Neural progenitor cell (in vitro differentiated cells): Measurements from ENCODE around the gene TRIM27. TPM values are rescaled to one million over a fixed set of nuclear protein-coding genes. Genes with fewer than 3 reads are reported as not detected.
A peak's percentile ranks its signal among the peaks of the same experiment; 100 is the strongest.
"Not testable (repeated sequence)": the region's sequence is repeated elsewhere in the genome, so short reads cannot be mapped to it uniquely, and the experiment has no call there.

Experiments
- DNase-seq: peaks from one replicate; pipeline ENCODE4 v3.0.0-alpha.2; 2016; ENCODE audit warnings: low spot score
- H2AFZ ChIP-seq: fragments of 200-600 bp; sonication (generic); replicated peaks from 2 replicates; pipeline ENCODE4 v1.6.1; 2016; ENCODE audit warnings: antibody characterized with exemption
- H3F3A ChIP-seq: fragments of 200-600 bp; sonication (generic); 2 replicates; pipeline ENCODE4 v1.6.1; 2016; ENCODE audit warnings: antibody characterized with exemption, low read depth
- H3K27ac ChIP-seq: fragments of 200-600 bp; sonication (generic); 2 replicates; pipeline ENCODE4 v1.5.1; 2016; ENCODE audit warnings: mild to moderate bottlenecking
- H3K27me3 ChIP-seq: fragments of 200-600 bp; sonication (generic); 2 replicates; pipeline ENCODE4 v1.6.1; 2016; ENCODE audit warnings: mild to moderate bottlenecking, moderate library complexity
- H3K36me3 ChIP-seq: fragments of 200-600 bp; sonication (generic); 2 replicates; pipeline ENCODE4 v1.5.1; 2016
- H3K4me1 ChIP-seq: fragments of 200-600 bp; sonication (generic); 2 replicates; pipeline ENCODE4 v1.6.1; 2016; ENCODE audit warnings: mixed run types
- H3K4me2 ChIP-seq: fragments of 200-600 bp; sonication (generic); 2 replicates; pipeline ENCODE4 v1.6.1; 2016
- H3K4me3 ChIP-seq: fragments of 200-600 bp; sonication (generic); 2 replicates; pipeline ENCODE4 v1.5.1; 2016
- H3K79me2 ChIP-seq: fragments of 200-600 bp; sonication (generic); 2 replicates; pipeline ENCODE4 v1.6.1; 2016; ENCODE audit warnings: low read depth
- H3K9ac ChIP-seq: fragments of 200-600 bp; sonication (generic); 2 replicates; pipeline ENCODE4 v1.6.1; 2016
- H3K9me3 ChIP-seq: fragments of 200-600 bp; sonication (generic); 2 replicates; pipeline ENCODE4 v1.5.1; 2016; ENCODE audit warnings: low read depth
- H4K20me1 ChIP-seq: fragments of 200-600 bp; sonication (generic); 2 replicates; pipeline ENCODE4 v1.6.1; 2016; ENCODE audit warnings: low read depth
- H3K27ac Mint-ChIP-seq: 3 replicates; pipeline ENCODE4 v1.8.0; 2021; ENCODE audit warnings: mixed read lengths
- H3K27me3 Mint-ChIP-seq: 2 replicates; pipeline ENCODE4 v1.8.0; 2022; ENCODE audit warnings: low read depth, mild to moderate bottlenecking, inconsistent platforms, moderate library complexity, mixed read lengths; ENCODE audit not compliant: insufficient read depth
- H3K36me3 Mint-ChIP-seq: 3 replicates; pipeline ENCODE4 v1.8.0; 2021; ENCODE audit warnings: mixed read lengths
- H3K4me1 Mint-ChIP-seq: 3 replicates; pipeline ENCODE4 v1.8.0; 2021; ENCODE audit warnings: mixed read lengths
- H3K4me3 Mint-ChIP-seq: 3 replicates; pipeline ENCODE4 v1.8.0; 2021; ENCODE audit warnings: mild to moderate bottlenecking, moderate library complexity, mixed read lengths
- H3K9me3 Mint-ChIP-seq: 3 replicates; pipeline ENCODE4 v1.8.0; 2020; ENCODE audit warnings: mixed read lengths
- CTCF ChIP-seq: fragments of 200-600 bp; sonication (generic); IDR thresholded peaks from 2 replicates; pipeline ENCODE4 v1.5.1; 2017; ENCODE audit warnings: antibody characterized with exemption, mild to moderate bottlenecking
- EZH2 ChIP-seq: fragments of 200-600 bp; sonication (generic); IDR thresholded peaks from 2 replicates; pipeline ENCODE4 v1.6.1; 2017; ENCODE audit warnings: antibody characterized with exemption, mild to moderate bottlenecking, moderate library complexity
- EZH2phosphoT487 ChIP-seq: fragments of 200-600 bp; sonication (generic); IDR thresholded peaks from 2 replicates; pipeline ENCODE4 v1.6.1; 2017; ENCODE audit warnings: antibody characterized with exemption
- total RNA-seq: library from RNA; depleted of rRNA; stranded (reverse); fragments of >200 nt; gene quantifications from 2 replicates; pipeline ENCODE4 v1.2.3, GENCODE V29; 2015; ENCODE audit warnings: low replicate concordance

TRIM27 gene
- total RNA-seq, 1 donor from 2014 or later: 69.0 TPM

GRCh38 chr6:28876710-28877109 is 47.1 kb downstream of the TRIM27 start:
- peaks cover 15% of the 10 kb centered on the region for H3K27me3 Mint-ChIP-seq
- no peak overlapping the region for H3K9ac ChIP-seq
- H3K9me3 Mint-ChIP-seq: peaks cover 5% of the 10 kb centered on the region
- no peak overlapping the region for H3K27ac ChIP-seq
- H3K36me3 ChIP-seq: no peaks in the 10 kb centered on the region
- no peak for DNase-seq
- H3K4me3 ChIP-seq: no peak overlapping the region
- H3K4me1 ChIP-seq: no peaks in the 10 kb centered on the region
- H3F3A ChIP-seq: peaks cover 4% of the 10 kb centered on the region
- no peak overlapping the region for H2AFZ ChIP-seq
- no peak overlapping the region for H3K4me3 Mint-ChIP-seq
- H3K9me3 ChIP-seq: no peaks in the 10 kb centered on the region
- TF ChIP-seq CTCF (no peak), EZH2 (no peak), EZH2phosphoT487 (no peak)
- no peak overlapping the region for H3K27ac Mint-ChIP-seq
- H3K36me3 Mint-ChIP-seq: peaks cover 6% of the 10 kb centered on the region
- no peaks in the 10 kb centered on the region for H3K27me3 ChIP-seq
- H3K79me2 ChIP-seq: no peaks in the 10 kb centered on the region
- H3K4me2 ChIP-seq: no peak overlapping the region
- H4K20me1 ChIP-seq: no peaks in the 10 kb centered on the region
- H3K4me1 Mint-ChIP-seq: peaks cover 22% of the 10 kb centered on the region

GRCh38 chr6:28875191-28875747 is 48.5 kb downstream of the TRIM27 start:
- no peaks in the 10 kb centered on the region for H3K27me3 ChIP-seq
- TF ChIP-seq EZH2phosphoT487: no peak
- no peak for TF ChIP-seq EZH2
- TF ChIP-seq CTCF: no peak
- Mint-ChIP-seq H3K36me3 (no peaks in the 10 kb centered on the region), H3K9me3 (peaks cover 2% of the 10 kb centered on the region), H3K4me3 (no peak overlapping the region), H3K4me1 (peaks cover 9% of the 10 kb centered on the region), H3K27ac (no peak overlapping the region), H3K27me3 (peaks cover 4% of the 10 kb centered on the region)
- no peaks in the 10 kb centered on the region for H3K4me1 ChIP-seq
- no peaks in the 10 kb centered on the region for H3K36me3 ChIP-seq
- no peak overlapping the region for H3K9ac ChIP-seq
- H2AFZ ChIP-seq: peak overlapping the region; percentile 40
- no peaks in the 10 kb centered on the region for H3F3A ChIP-seq
- H3K9me3 ChIP-seq: no peaks in the 10 kb centered on the region
- no peak overlapping the region for H3K27ac ChIP-seq
- H3K4me3 ChIP-seq: no peak overlapping the region
- H3K4me2 ChIP-seq: no peak overlapping the region
- no peaks in the 10 kb centered on the region for H4K20me1 ChIP-seq
- no peak for DNase-seq
- H3K79me2 ChIP-seq: no peaks in the 10 kb centered on the region

GRCh38 chr6:28872157-28872817 is 51.5 kb downstream of the TRIM27 start:
- not testable (repeated sequence) for H3K27me3 ChIP-seq, H3K4me1 ChIP-seq, H3K9me3 Mint-ChIP-seq, H3K36me3 ChIP-seq, H3F3A ChIP-seq, H4K20me1 ChIP-seq, H3K4me3 Mint-ChIP-seq, H3K9me3 ChIP-seq, H3K4me2 ChIP-seq, H2AFZ ChIP-seq, H3K27me3 Mint-ChIP-seq, H3K79me2 ChIP-seq, H3K27ac ChIP-seq, H3K4me1 Mint-ChIP-seq, H3K4me3 ChIP-seq, H3K36me3 Mint-ChIP-seq, DNase-seq, H3K9ac ChIP-seq
- peak overlapping the region; percentile 29 for H3K27ac Mint-ChIP-seq
